Lower leg skin (tissue), 3 donors: ENCODE results near the gene DCP1B.

Experiments
- CTCF ChIP-seq, 3 donors: fragments of 450-650 bp; IDR thresholded peaks; one replicate each; pipeline ENCODE4 v1.5.1; 2016; ENCODE audit warnings: antibody characterized with exemption in 3 of 3, mild to moderate bottlenecking in 3 of 3, moderate library complexity in 2 of 3
- POLR2A ChIP-seq, 2 donors: fragments of 450-650 bp; IDR thresholded peaks; one replicate each; pipeline ENCODE4 v1.6.1; 2016 to 2017; ENCODE audit warnings: antibody characterized with exemption in 2 of 2, mild to moderate bottlenecking in 1 of 2, moderate library complexity in 1 of 2

- TF ChIP-seq CTCF (IDR thresholded peaks at IDR 0.05) (no peak), POLR2A (IDR thresholded peaks at IDR 0.05) (no peak)
These were observed 76.4 kb downstream of the DCP1B start for GRCh38 chr12:1927751-1928351.
